GM12891 (cell line): ENCODE measurements around the gene LRP1B.
A peak's percentile ranks its signal among the peaks of the same experiment; 100 is the strongest.
"Not testable (repeated sequence)": the region's sequence is repeated elsewhere in the genome, so short reads cannot be mapped to it uniquely, and the experiment has no call there.

Source experiments
- DNase-seq: peaks from one replicate; pipeline ENCODE4 v3.0.0; 2011; ENCODE audit warnings: low spot score; ENCODE audit not compliant: insufficient read length
- FAIRE-seq: peaks from 2 replicates; lab custom pipeline; 2011; peaks lifted over from hg19 to GRCh38; lab: Jason Lieb, UNC
- PAX5 ChIP-seq: IDR thresholded peaks from 2 replicates; pipeline ENCODE4 v1.6.1; 2011; ENCODE audit warnings: low read length, moderate library complexity, mild to moderate bottlenecking; ENCODE audit not compliant: insufficient read depth, severe bottlenecking
- POLR2A ChIP-seq: IDR thresholded peaks from 2 replicates; pipeline ENCODE4 v1.6.1; 2011; ENCODE audit warnings: low read depth, low read length, control low read depth
- POLR2AphosphoS5 ChIP-seq: IDR thresholded peaks from 2 replicates; pipeline ENCODE4 v1.6.1; 2011; ENCODE audit warnings: low read depth, low read length, control low read depth
- POU2F2 ChIP-seq: IDR thresholded peaks from 2 replicates; pipeline ENCODE4 v1.6.1; 2011; ENCODE audit warnings: low read depth, mild to moderate bottlenecking, control low read depth, low read length, moderate library complexity
- SPI1 ChIP-seq: IDR thresholded peaks from 2 replicates; pipeline ENCODE4 v1.6.1; 2011; ENCODE audit warnings: low read depth, low read length, control low read depth
- TAF1 ChIP-seq: IDR thresholded peaks from 2 replicates; pipeline ENCODE4 v1.6.1; 2011; ENCODE audit warnings: low read depth, low read length, control low read depth

LRP1B gene

GRCh38 chr2:140356697-140357096, 1774.1 kb downstream of the LRP1B start:
- FAIRE-seq = no peak
- no peak for TF ChIP-seq TAF1
- DNase-seq = no peak

GRCh38 chr2:140355511-140356090, 1775.2 kb downstream of the LRP1B start:
- DNase-seq (no peak), FAIRE-seq (no peak)
- no peak for TF ChIP-seq PAX5

GRCh38 chr2:140354544-140354943, 1776.3 kb downstream of the LRP1B start:
- FAIRE-seq = no peak
- DNase-seq = no peak
- TF ChIP-seq POU2F2 (no peak), POLR2A (no peak), PAX5 (no peak), TAF1 (no peak), SPI1 (no peak), POLR2AphosphoS5 (no peak)

- FAIRE-seq (no peak), DNase-seq (no peak)
- TF ChIP-seq TAF1 = no peak
- TF ChIP-seq PAX5 = no peak
- no peak for TF ChIP-seq POU2F2
- no peak for TF ChIP-seq POLR2AphosphoS5
- no peak for TF ChIP-seq SPI1
- no peak for TF ChIP-seq POLR2A
Measured at GRCh38 chr2:140353541-140353940, 1777.3 kb downstream of the LRP1B start.

GRCh38 chr2:140351692-140352091, 1779.1 kb downstream of the LRP1B start:
- FAIRE-seq = no peak
- TF ChIP-seq POU2F2 (no peak), TAF1 (no peak), SPI1 (no peak), POLR2A (no peak), PAX5 (no peak), POLR2AphosphoS5 (no peak)

GRCh38 chr2:140349695-140350094, 1781.1 kb downstream of the LRP1B start:
- FAIRE-seq (no peak), DNase-seq (no peak)
- TF ChIP-seq POLR2A (no peak), TAF1 (no peak), PAX5 (no peak), POU2F2 (no peak)

More at GRCh38 chr2:140351692-140352091, 1779.1 kb downstream of the LRP1B start:
- no peak for DNase-seq

GRCh38 chr2:140348826-140349225, 1782.0 kb downstream of the LRP1B start:
- TF ChIP-seq POU2F2 = no peak
- TF ChIP-seq POLR2A = no peak
- no peak for TF ChIP-seq SPI1
- no peak for TF ChIP-seq POLR2AphosphoS5
- no peak for TF ChIP-seq TAF1
- no peak for TF ChIP-seq PAX5
- DNase-seq = no peak
- no peak for FAIRE-seq

- FAIRE-seq (no peak), DNase-seq (no peak)
- no peak for TF ChIP-seq POLR2AphosphoS5
- TF ChIP-seq PAX5 = no peak
- TF ChIP-seq POU2F2 = no peak
- no peak for TF ChIP-seq TAF1
- no peak for TF ChIP-seq POLR2A
- no peak for TF ChIP-seq SPI1
Measured at GRCh38 chr2:140344838-140345237, 1786.0 kb downstream of the LRP1B start.

- DNase-seq = not testable (repeated sequence)
- peak; percentile 38 for FAIRE-seq
Measured at GRCh38 chr2:140344266-140344665, 1786.5 kb downstream of the LRP1B start.

GRCh38 chr2:140338795-140339194, 1792.0 kb downstream of the LRP1B start:
- FAIRE-seq (no peak), DNase-seq (no peak)
- no peak for TF ChIP-seq POLR2AphosphoS5
- no peak for TF ChIP-seq POU2F2

GRCh38 chr2:140337061-140337460, 1793.8 kb downstream of the LRP1B start:
- TF ChIP-seq POLR2A (no peak), TAF1 (no peak), POLR2AphosphoS5 (no peak), SPI1 (no peak), POU2F2 (no peak), PAX5 (no peak)
- no peak for FAIRE-seq
- DNase-seq = no peak

GRCh38 chr2:140316345-140316744, 1814.5 kb downstream of the LRP1B start:
- TF ChIP-seq TAF1 (no peak), POLR2A (no peak), PAX5 (no peak), SPI1 (no peak), POU2F2 (no peak), POLR2AphosphoS5 (no peak)
- DNase-seq (no peak), FAIRE-seq (no peak)
